ENCODE measurements around the gene TBPL1. TPM values are rescaled to one million over a fixed set of nuclear protein-coding genes. Genes with fewer than 3 reads are reported as not detected.

TBPL1 gene
- total and polyA plus RNA-seq, 2 experiments from 2014 or later: 40.5 to 46.0 TPM

DNA sequence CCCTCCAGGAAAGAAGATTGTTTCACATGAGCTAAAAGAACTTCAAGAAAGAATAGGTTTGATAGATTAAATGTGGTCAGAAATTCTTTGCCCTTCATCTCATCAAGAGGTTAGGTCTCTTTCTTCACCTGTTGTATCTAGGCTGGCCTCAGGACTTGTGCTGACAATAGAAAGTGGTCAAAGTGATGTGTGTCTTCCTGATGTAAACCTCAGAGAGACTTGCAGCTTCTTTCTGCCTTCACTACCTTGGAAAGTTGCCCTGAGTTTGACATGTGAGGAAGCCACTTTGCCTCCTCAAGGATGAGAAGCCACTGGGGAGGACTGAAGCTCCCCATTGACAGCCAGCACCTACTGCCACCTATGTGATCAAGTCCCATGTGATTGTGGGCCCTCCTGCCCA is 46.3 kb downstream of the TBPL1 start:
- no peak overlapping the region for H3K4me3 ChIP-seq
- no peak overlapping the region for H2AFZ ChIP-seq
- H3K4me2 ChIP-seq (ENCODE audit: unreplicated experiment): no peak overlapping the region
- no peak overlapping the region for H3K27ac ChIP-seq
- no peak overlapping the region for H3K9ac ChIP-seq
- H3K9me3 ChIP-seq (ENCODE audit: low read depth): no peaks in the 10 kb centered on the region
- peaks cover 14% of the 10 kb centered on the region for H3K27me3 ChIP-seq (replicated peaks; ENCODE audit: insufficient read depth)
- H3K9me2 ChIP-seq (ENCODE audit: insufficient read depth): no peaks in the 10 kb centered on the region
- no peaks in the 10 kb centered on the region for H3K79me2 ChIP-seq (ENCODE audit: insufficient read depth)
- no peaks in the 10 kb centered on the region for H3F3A ChIP-seq (ENCODE audit: insufficient read depth)
- H4K20me1 ChIP-seq (ENCODE audit: insufficient read depth): no peaks in the 10 kb centered on the region
- TF ChIP-seq EZH2 (IDR thresholded peaks at IDR 0.05; ENCODE audit: insufficient read depth, poor library complexity, severe bottlenecking) (no peak), EZH2phosphoT487 (IDR thresholded peaks at IDR 0.05; ENCODE audit: insufficient read depth, low read depth) (no peak)
- in situ Hi-C loops (cut with MboI): no loop called here
- no peaks in the 10 kb centered on the region for H3K4me1 ChIP-seq (ENCODE audit: insufficient read depth)
- no peaks in the 10 kb centered on the region for H3K36me3 ChIP-seq (ENCODE audit: low read depth)
- DNase-seq: no peak

DNA sequence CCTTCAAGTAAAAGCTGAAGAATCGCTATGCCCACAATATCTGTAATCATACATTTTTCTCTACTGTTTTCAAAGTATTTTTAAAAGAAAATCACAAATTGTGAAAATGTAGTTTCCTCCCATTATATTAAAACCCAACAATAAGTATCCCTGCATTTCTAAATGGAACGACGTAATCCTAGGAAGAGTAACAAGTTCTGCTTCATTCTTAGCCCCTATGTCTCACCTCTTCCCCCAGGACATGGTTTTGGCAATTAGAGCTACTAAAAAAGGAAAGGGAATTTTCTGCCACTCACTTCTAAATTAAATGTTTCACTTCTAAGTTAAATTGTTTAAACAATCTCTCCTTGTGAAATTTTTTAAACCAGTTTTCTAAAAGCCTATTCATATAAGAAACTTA is 47.4 kb downstream of the TBPL1 start:
- H3K4me3 ChIP-seq: no peak overlapping the region
- peaks cover 14% of the 10 kb centered on the region for H3K27me3 ChIP-seq (replicated peaks; ENCODE audit: insufficient read depth)
- no peak overlapping the region for H3K27ac ChIP-seq
- 57 to 61% methylated on average over 3 of the region's 3 CpGs for WGBS, 2 experiments (ENCODE audit: low coverage in 1 of 2, low lambda C conversion rate in 2 of 2, missing lambda C conversion rate in 2 of 2)
- H3K36me3 ChIP-seq (ENCODE audit: low read depth): no peaks in the 10 kb centered on the region
- H3K9me3 ChIP-seq (ENCODE audit: low read depth): no peaks in the 10 kb centered on the region
- no peaks in the 10 kb centered on the region for H3K79me2 ChIP-seq (ENCODE audit: insufficient read depth)
- H4K20me1 ChIP-seq (ENCODE audit: insufficient read depth): no peaks in the 10 kb centered on the region
- no peak for DNase-seq
- no peak overlapping the region for H3K4me2 ChIP-seq (ENCODE audit: unreplicated experiment)
- H3K4me1 ChIP-seq (ENCODE audit: insufficient read depth): no peaks in the 10 kb centered on the region
- no peak overlapping the region for H3K9ac ChIP-seq
- H3F3A ChIP-seq (ENCODE audit: insufficient read depth): no peaks in the 10 kb centered on the region
- H3K9me2 ChIP-seq (ENCODE audit: insufficient read depth): no peaks in the 10 kb centered on the region
- no peak overlapping the region for H2AFZ ChIP-seq
- in situ Hi-C loops (cut with MboI): no loop called here
- no peak for TF ChIP-seq EZH2phosphoT487 (IDR thresholded peaks at IDR 0.05; ENCODE audit: insufficient read depth, low read depth)
- TF ChIP-seq EZH2 (IDR thresholded peaks at IDR 0.05; ENCODE audit: insufficient read depth, poor library complexity, severe bottlenecking): no peak

DNA sequence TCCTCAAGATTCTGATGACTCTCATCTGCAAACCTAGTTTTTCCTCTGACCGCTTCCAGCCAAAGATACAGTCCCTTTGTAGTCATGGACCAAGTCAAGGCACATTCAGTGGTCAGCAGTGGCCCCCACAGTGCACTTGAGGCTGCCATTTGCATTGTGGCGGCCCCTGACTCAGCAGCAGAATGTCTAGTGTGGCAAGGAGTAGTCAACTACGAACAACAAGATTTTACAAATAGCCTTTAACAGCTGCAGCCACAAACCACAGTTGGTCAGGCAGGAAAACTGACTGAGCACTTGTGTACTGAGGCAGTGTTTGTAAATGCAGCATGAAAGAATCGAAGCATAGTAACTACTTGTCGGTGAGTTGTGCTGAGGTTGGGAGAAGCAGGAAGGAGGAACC is 49.8 kb downstream of the TBPL1 start:
- H3K4me1 ChIP-seq (ENCODE audit: insufficient read depth): no peaks in the 10 kb centered on the region
- WGBS, 2 experiments (ENCODE audit: low coverage in 1 of 2, low lambda C conversion rate in 2 of 2, missing lambda C conversion rate in 2 of 2): 81 to 87% methylated on average over 5 of the region's 5 CpGs
- H4K20me1 ChIP-seq (ENCODE audit: insufficient read depth): no peaks in the 10 kb centered on the region
- DNase-seq: no peak
- H3K36me3 ChIP-seq (ENCODE audit: low read depth): no peaks in the 10 kb centered on the region
- no peak overlapping the region for H3K9ac ChIP-seq
- in situ Hi-C loops (cut with MboI): no loop called here
- no peaks in the 10 kb centered on the region for H3F3A ChIP-seq (ENCODE audit: insufficient read depth)
- H3K9me3 ChIP-seq (ENCODE audit: low read depth): no peaks in the 10 kb centered on the region
- H3K27ac ChIP-seq: no peak overlapping the region
- no peak overlapping the region for H3K4me2 ChIP-seq (ENCODE audit: unreplicated experiment)
- TF ChIP-seq EZH2 (IDR thresholded peaks at IDR 0.05; ENCODE audit: insufficient read depth, poor library complexity, severe bottlenecking) (no peak), EZH2phosphoT487 (IDR thresholded peaks at IDR 0.05; ENCODE audit: insufficient read depth, low read depth) (no peak)
- no peak overlapping the region for H3K4me3 ChIP-seq
- no peaks in the 10 kb centered on the region for H3K79me2 ChIP-seq (ENCODE audit: insufficient read depth)
- no peak overlapping the region for H2AFZ ChIP-seq
- peaks cover 14% of the 10 kb centered on the region for H3K27me3 ChIP-seq (replicated peaks; ENCODE audit: insufficient read depth)
- H3K9me2 ChIP-seq (ENCODE audit: insufficient read depth): no peaks in the 10 kb centered on the region

DNA sequence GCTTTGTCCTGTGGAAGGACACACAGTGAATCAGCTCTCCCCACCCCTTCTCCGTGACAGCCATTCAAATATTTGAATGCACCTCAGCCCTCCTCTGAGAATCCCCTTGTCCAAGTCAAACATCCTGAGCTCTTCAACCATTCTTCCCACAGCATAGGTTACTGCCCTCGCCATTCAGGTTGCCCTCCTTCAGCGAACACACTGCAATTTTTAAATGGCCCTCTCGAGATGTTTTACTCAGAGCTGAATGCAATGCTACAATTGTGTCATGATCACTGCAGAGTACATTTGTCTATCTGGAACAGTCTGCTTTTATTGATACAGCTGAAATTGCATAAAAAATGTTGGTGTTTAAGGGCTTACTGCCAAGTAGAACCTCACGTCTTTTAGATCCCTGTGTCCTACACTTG is 50.5 kb downstream of the TBPL1 start:
- H3K9me2 ChIP-seq (ENCODE audit: insufficient read depth): no peaks in the 10 kb centered on the region
- H3K4me1 ChIP-seq (ENCODE audit: insufficient read depth): no peaks in the 10 kb centered on the region
- no peaks in the 10 kb centered on the region for H3K9me3 ChIP-seq (ENCODE audit: low read depth)
- in situ Hi-C loops (cut with MboI): no loop called here
- no peaks in the 10 kb centered on the region for H3F3A ChIP-seq (ENCODE audit: insufficient read depth)
- H3K27me3 ChIP-seq (replicated peaks; ENCODE audit: insufficient read depth): peaks cover 14% of the 10 kb centered on the region
- no peaks in the 10 kb centered on the region for H4K20me1 ChIP-seq (ENCODE audit: insufficient read depth)
- TF ChIP-seq EZH2 (IDR thresholded peaks at IDR 0.05; ENCODE audit: insufficient read depth, poor library complexity, severe bottlenecking) (no peak), EZH2phosphoT487 (IDR thresholded peaks at IDR 0.05; ENCODE audit: insufficient read depth, low read depth) (no peak)
- H3K27ac ChIP-seq: no peak overlapping the region
- H3K79me2 ChIP-seq (ENCODE audit: insufficient read depth): no peaks in the 10 kb centered on the region
- no peak for DNase-seq
- H3K4me2 ChIP-seq (ENCODE audit: unreplicated experiment): no peak overlapping the region
- H3K36me3 ChIP-seq (ENCODE audit: low read depth): no peaks in the 10 kb centered on the region
- no peak overlapping the region for H3K9ac ChIP-seq
- no peak overlapping the region for H3K4me3 ChIP-seq
- no peak overlapping the region for H2AFZ ChIP-seq
- WGBS, 2 experiments (ENCODE audit: low coverage in 1 of 2, low lambda C conversion rate in 2 of 2, missing lambda C conversion rate in 2 of 2): 63 to 68% methylated on average over 5 of the region's 5 CpGs

DNA sequence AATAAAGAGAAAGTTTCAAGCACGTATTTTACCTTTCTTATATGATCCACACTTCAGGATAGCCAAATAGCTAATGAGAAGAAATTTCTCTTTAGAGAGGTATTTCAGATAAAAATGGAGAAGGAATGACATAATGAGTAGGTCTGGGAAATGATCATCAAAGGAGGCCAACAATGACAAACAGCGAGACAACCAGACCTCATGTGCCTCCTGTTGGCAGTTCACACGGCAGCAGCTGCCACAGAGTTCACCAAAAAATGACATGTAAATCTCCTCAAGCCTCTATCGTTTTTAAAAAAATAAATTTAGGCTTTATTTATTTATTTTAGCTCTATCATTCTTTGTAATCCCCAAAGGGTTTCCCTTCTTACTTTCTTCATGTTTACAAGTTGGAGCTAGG is 51.7 kb downstream of the TBPL1 start:
- Histone ChIP-seq H3K27me3 (replicated peaks; ENCODE audit: insufficient read depth) (peaks cover 20% of the 10 kb centered on the region), H3F3A (ENCODE audit: insufficient read depth) (no peaks in the 10 kb centered on the region), H3K27ac (no peak overlapping the region), H3K79me2 (ENCODE audit: insufficient read depth) (no peaks in the 10 kb centered on the region), H3K4me3 (no peak overlapping the region), H2AFZ (no peak overlapping the region), H3K36me3 (ENCODE audit: low read depth) (no peaks in the 10 kb centered on the region), H4K20me1 (ENCODE audit: insufficient read depth) (no peaks in the 10 kb centered on the region), H3K9ac (no peak overlapping the region), H3K4me1 (ENCODE audit: insufficient read depth) (no peaks in the 10 kb centered on the region), H3K4me2 (ENCODE audit: unreplicated experiment) (no peak overlapping the region), H3K9me2 (ENCODE audit: insufficient read depth) (no peaks in the 10 kb centered on the region; the same call in 1 of the 2 replicates), H3K9me3 (ENCODE audit: low read depth) (no peaks in the 10 kb centered on the region)
- 52 to 56% methylated on average over 4 of the region's 4 CpGs for WGBS, 2 experiments (ENCODE audit: low coverage in 1 of 2, low lambda C conversion rate in 2 of 2, missing lambda C conversion rate in 2 of 2)
- in situ Hi-C loops (cut with MboI): no loop called here
- peak; percentile 11 for DNase-seq
- TF ChIP-seq EZH2phosphoT487 (IDR thresholded peaks at IDR 0.05; ENCODE audit: insufficient read depth, low read depth) (no peak), EZH2 (IDR thresholded peaks at IDR 0.05; ENCODE audit: insufficient read depth, poor library complexity, severe bottlenecking) (no peak)
